LNCaP clone FGC (cell line): ENCODE measurements around the gene MBOAT2.

ENCODE experiments used
- DNase-seq: peaks from one replicate; pipeline ENCODE4 v3.0.0-alpha.2; 2011; ENCODE audit warnings: low read depth
- H3K4me3 ChIP-seq: 2 replicates; pipeline ENCODE4 v1.5.1; 2011; ENCODE audit warnings: mild to moderate bottlenecking, low read depth, low read length, control low read depth
- TF ChIP-seq, protein P1 (sequence below): IDR thresholded peaks from 2 replicates; pipeline ENCODE4 v1.5.1; 2012; ENCODE audit warnings: mild to moderate bottlenecking; ENCODE audit not compliant: control insufficient read depth, insufficient read depth; ENCODE audit errors: extremely low read depth

Gene MBOAT2

DNA sequence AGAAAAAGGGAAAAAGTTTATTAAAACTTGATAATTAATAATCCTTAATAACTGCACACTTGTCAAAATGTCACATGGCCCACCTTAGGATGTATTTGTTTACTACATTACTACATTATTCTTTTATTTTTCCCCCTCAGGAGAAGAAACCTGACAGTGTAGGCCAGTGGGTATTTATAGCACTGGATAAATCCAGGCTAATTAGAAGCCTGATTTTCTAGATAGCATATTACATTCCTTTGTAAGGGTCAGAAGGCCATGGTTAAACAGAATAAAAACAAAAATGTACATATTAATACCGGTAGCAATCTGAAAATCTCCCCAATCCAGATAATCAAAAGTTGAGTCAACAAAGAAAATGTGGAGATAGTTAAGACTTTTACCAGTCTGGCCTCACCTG, 144.6 kb downstream of the MBOAT2 start:
- DNase-seq: no peak
- TF ChIP-seq, protein P1, sequence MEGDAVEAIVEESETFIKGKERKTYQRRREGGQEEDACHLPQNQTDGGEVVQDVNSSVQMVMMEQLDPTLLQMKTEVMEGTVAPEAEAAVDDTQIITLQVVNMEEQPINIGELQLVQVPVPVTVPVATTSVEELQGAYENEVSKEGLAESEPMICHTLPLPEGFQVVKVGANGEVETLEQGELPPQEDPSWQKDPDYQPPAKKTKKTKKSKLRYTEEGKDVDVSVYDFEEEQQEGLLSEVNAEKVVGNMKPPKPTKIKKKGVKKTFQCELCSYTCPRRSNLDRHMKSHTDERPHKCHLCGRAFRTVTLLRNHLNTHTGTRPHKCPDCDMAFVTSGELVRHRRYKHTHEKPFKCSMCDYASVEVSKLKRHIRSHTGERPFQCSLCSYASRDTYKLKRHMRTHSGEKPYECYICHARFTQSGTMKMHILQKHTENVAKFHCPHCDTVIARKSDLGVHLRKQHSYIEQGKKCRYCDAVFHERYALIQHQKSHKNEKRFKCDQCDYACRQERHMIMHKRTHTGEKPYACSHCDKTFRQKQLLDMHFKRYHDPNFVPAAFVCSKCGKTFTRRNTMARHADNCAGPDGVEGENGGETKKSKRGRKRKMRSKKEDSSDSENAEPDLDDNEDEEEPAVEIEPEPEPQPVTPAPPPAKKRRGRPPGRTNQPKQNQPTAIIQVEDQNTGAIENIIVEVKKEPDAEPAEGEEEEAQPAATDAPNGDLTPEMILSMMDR: no peak
- H3K4me3 ChIP-seq: no peak overlapping the region

DNA sequence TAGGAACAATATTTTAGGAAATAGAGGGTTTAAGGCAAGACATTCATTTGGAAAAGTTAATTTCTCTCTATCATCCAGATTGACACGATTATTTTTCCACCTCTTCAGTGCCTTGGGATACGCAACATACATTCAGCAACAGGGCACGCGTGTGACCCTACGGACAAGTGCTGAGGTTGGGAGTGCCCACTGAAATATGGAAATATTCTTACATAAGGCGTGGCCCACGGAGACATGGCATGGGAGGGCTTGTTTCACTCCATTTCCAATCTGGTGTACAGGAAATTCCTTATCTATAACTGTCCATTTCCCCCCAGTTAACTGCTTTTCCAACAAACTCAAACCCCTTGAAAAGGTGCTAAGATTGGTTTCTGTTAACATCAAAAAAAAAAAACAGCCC, 145.2 kb downstream of the MBOAT2 start:
- DNase-seq: no peak
- no peak overlapping the region for H3K4me3 ChIP-seq
- TF ChIP-seq, protein P1: no peak

DNA sequence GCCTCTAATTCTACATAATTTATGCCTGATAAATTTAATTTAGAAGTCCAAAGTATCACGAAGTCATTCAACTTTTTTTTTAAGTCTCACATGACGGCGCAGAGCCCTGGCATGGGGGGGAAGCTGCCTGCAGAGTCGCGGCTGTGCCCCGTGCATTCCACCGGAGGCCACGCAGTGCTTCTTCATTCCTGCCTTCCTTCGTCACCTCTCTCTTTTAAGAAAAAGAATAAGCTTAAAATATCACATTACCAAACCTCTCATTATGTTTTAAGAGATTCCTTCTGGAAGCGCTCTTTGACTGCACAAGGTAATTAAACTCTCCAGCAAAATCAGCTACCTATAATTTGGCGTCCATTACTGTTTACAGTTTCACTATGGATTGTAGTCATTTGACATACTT, 145.8 kb downstream of the MBOAT2 start:
- DNase-seq: no peak
- TF ChIP-seq, protein P1: no peak

DNA sequence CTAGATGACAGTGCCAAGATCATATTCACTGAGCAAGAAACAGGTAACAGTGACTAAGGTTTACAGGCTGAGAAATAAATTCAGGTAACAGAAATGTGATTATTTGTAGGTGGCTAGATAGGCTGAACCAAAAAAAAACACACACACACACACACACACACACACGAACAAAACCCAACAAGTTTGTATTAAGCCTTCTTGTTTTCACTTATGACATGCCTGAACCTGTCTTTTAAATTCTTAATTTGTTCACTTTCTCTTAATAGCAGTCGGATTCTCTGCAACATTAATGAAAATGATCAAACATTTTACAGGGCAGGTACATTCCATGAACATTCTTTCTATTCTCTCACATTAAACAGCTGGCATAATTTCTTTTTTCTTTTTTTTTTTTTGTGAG, 147.3 kb downstream of the MBOAT2 start:
- no peak overlapping the region for H3K4me3 ChIP-seq
- TF ChIP-seq, protein P1: no peak
- no peak for DNase-seq

More for the DNA sequence above, 145.8 kb downstream of the MBOAT2 start:
- H3K4me3 ChIP-seq: no peak overlapping the region

DNA sequence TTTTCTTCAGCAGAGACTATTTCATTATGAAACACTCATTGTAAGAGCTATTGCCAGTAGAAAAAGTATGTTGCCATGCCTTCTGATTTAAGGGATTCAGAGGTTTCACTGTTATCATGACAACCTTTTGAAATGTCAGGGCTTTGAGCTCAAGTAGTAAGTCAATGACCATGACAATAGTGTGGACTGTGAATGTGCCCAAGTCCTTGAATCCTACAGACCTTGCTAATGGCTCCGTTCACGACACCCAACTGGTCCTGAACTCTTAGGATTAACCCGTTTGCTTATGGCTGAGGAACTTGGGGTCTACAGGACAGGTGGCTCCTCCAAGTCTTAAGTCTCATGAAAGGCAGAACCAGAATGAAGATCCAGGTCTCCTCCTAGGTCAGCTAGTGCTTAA, 148.5 kb downstream of the MBOAT2 start:
- TF ChIP-seq, protein P1: no peak
- DNase-seq: no peak
- no peak overlapping the region for H3K4me3 ChIP-seq

DNA sequence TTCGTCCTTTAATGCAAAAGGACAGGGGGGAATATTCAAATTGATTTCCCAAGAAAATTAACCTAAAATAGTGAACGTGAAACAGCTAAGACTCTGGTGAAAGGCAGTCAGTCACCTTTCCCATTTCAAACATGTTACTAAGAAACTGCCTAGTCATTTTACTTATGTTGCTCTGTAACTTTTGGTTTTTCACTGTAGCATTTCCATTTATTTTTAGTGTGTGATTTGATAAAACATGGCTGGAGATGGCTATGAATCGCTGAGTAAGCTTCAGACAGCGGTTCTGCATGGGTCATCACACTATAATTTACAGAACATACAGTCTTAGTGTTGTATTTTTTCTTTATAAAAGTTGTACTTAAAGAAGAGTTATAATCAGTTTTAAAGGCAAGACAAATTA, 150.1 kb downstream of the MBOAT2 start:
- H3K4me3 ChIP-seq: no peak overlapping the region
- TF ChIP-seq, protein P1: no peak
- no peak for DNase-seq

DNA sequence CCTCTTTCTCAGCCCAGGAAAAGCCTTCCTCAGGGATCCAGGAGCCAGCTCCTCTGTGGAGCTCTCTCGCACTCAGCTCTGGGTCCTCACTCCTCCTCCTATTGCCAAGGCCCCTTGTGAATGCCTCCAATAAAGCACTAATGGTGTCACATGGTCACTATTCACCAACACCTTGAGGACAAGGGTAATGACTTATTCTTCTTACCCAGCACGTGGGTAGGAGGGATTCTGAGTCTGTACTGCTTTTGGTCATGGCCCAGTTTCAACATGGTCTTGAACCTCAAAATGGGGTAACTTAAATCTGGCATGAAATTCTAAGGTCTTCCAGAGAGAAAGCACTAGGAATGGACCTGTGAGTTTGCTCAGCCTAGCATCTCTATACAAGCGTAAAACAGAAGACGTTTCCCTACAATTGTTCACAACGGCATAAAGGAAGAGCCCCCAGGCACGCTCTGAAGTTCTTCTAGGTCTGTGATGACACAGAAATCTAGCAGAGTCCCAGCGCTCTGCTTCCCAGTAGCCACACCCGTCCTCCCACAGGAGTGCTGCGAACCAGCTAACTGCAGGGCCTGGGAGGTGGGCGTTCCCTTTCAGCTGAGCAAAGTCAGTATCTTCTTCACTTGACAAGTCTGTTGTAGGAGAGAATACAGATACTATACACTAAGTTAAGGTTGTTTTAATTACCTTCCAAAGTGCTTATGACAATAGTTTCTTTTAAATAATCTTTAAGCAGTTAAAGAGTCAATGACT, 151.5 kb downstream of the MBOAT2 start:
- H3K4me3 ChIP-seq: no peak overlapping the region
- no peak for DNase-seq
- TF ChIP-seq, protein P1: no peak
